Cortex of kidney (tissue), 1 donor: Measurements from ENCODE around the gene NBL1.
"Not testable (repeated sequence)": the region's sequence is repeated elsewhere in the genome, so short reads cannot be mapped to it uniquely, and the experiment has no call there.

Experiments used
- DNase-seq: peaks from one replicate; lab custom pipeline; 2025; lab: John Stamatoyannopoulos, UW

The NBL1 gene

GRCh38 chr1:19622204-19622603, 21.9 kb upstream of the NBL1 start:
- no peak for DNase-seq

GRCh38 chr1:19623523-19623922, 20.6 kb upstream of the NBL1 start:
- no peak for DNase-seq

- no peak for DNase-seq
Observed at GRCh38 chr1:19625291-19625937, 18.7 kb upstream of the NBL1 start.

- no peak for DNase-seq
Observed at GRCh38 chr1:19628879-19629278, 15.2 kb upstream of the NBL1 start.

- DNase-seq: no peak
Observed at GRCh38 chr1:19629357-19629756, 14.8 kb upstream of the NBL1 start.

- DNase-seq: not testable (repeated sequence)
Observed at GRCh38 chr1:19630192-19630591, 13.9 kb upstream of the NBL1 start.

GRCh38 chr1:19630720-19631395, 13.3 kb upstream of the NBL1 start:
- DNase-seq: no peak

- DNase-seq: no peak
Observed at GRCh38 chr1:19632211-19632610, 11.9 kb upstream of the NBL1 start.

GRCh38 chr1:19633106-19633505, 11.0 kb upstream of the NBL1 start:
- no peak for DNase-seq

GRCh38 chr1:19635064-19635463, 9.0 kb upstream of the NBL1 start:
- DNase-seq: not testable (repeated sequence)

- no peak for DNase-seq
Observed at GRCh38 chr1:19635646-19636045, 8.5 kb upstream of the NBL1 start.

GRCh38 chr1:19636065-19636464, 8.0 kb upstream of the NBL1 start:
- DNase-seq: no peak

GRCh38 chr1:19636749-19637148, 7.4 kb upstream of the NBL1 start:
- not testable (repeated sequence) for DNase-seq

GRCh38 chr1:19637606-19638005, 6.5 kb upstream of the NBL1 start:
- DNase-seq: no peak

- not testable (repeated sequence) for DNase-seq
Observed at GRCh38 chr1:19639228-19639627, 4.9 kb upstream of the NBL1 start.

GRCh38 chr1:19639999-19640362, 4.1 kb upstream of the NBL1 start:
- no peak for DNase-seq

- DNase-seq: no peak
Observed at GRCh38 chr1:19640363-19641316, 3.5 kb upstream of the NBL1 start.

- DNase-seq: no peak
Observed at GRCh38 chr1:19643121-19643520, 990 bp upstream of the NBL1 start.

- DNase-seq: no peak
Observed at GRCh38 chr1:19644395-19644680, 227 bp downstream of the NBL1 start.

- no peak for DNase-seq
Observed at GRCh38 chr1:19644681-19645410, 735 bp downstream of the NBL1 start.

GRCh38 chr1:19645411-19646251, 1.5 kb downstream of the NBL1 start:
- DNase-seq: no peak
